ENCODE results near the gene TTC27. TPM values are rescaled to one million over a fixed set of nuclear protein-coding genes. Genes with fewer than 3 reads are reported as not detected.

The TTC27 gene
- total and polyA plus RNA-seq, 9 donors = 9.9 to 21.2 (median 15.3) TPM

DNA sequence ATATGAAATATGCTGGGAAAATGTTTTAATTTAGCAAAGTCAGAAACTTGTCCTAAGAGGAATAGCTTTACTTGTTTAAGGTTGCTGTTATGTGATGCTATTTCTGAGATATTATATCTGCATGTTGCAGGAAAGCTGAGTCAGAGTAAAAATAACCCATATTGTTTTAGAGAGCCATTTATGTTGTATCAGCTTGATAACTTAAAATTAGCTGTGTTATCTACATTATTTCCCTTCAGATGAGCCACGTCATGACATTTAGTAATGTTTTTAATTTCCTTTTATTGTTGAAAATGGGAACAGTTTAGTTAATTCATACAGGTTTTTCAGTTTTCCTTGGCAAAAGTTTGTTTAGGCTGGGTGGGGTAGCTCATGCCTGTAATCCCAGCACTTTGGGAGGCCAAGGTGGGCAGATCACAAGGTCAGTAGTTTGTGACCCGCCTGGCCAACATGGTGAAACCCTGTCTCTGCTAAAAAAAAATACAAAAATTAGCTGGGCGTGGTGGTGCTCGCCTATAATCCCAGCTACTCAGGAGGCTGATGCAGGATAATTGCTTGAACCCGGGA is 55.8 kb downstream of the TTC27 start:
- no peak for DNase-seq
- H3K4me1 ChIP-seq (ENCODE audit: insufficient read depth) = no peaks in the 10 kb centered on the region
- intact Hi-C loops (cut with DNase I) = loop anchor here in 1 of 4 donors (2.0 kb wide), 1 partner anchor 39 kb away; no protein-coding TSS in a partner anchor
- H3K9me3 ChIP-seq = no peaks in the 10 kb centered on the region
- no peaks in the 10 kb centered on the region for H3K36me3 ChIP-seq
- H3K27me3 ChIP-seq = no peaks in the 10 kb centered on the region
- TF ChIP-seq, protein P1, sequence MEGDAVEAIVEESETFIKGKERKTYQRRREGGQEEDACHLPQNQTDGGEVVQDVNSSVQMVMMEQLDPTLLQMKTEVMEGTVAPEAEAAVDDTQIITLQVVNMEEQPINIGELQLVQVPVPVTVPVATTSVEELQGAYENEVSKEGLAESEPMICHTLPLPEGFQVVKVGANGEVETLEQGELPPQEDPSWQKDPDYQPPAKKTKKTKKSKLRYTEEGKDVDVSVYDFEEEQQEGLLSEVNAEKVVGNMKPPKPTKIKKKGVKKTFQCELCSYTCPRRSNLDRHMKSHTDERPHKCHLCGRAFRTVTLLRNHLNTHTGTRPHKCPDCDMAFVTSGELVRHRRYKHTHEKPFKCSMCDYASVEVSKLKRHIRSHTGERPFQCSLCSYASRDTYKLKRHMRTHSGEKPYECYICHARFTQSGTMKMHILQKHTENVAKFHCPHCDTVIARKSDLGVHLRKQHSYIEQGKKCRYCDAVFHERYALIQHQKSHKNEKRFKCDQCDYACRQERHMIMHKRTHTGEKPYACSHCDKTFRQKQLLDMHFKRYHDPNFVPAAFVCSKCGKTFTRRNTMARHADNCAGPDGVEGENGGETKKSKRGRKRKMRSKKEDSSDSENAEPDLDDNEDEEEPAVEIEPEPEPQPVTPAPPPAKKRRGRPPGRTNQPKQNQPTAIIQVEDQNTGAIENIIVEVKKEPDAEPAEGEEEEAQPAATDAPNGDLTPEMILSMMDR (IDR thresholded peaks at IDR 0.05) = no peak
- no peak for TF ChIP-seq EP300 (IDR thresholded peaks at IDR 0.05)
- TF ChIP-seq POLR2A (IDR thresholded peaks at IDR 0.05) = no peak
- WGBS, 3 donors = 88 to 91% (median 90%) methylated on average over 5 of the region's 5 CpGs
- H3K27ac ChIP-seq = no peak overlapping the region
- no peak overlapping the region for H3K4me3 ChIP-seq

- Histone ChIP-seq H3K4me1 (ENCODE audit: insufficient read depth) (no peaks in the 10 kb centered on the region), H3K36me3 (no peaks in the 10 kb centered on the region), H3K27ac (no peak overlapping the region), H3K9me3 (no peaks in the 10 kb centered on the region), H3K27me3 (no peaks in the 10 kb centered on the region), H3K4me3 (no peak overlapping the region)
- TF ChIP-seq EP300 (IDR thresholded peaks at IDR 0.05) (no peak), POLR2A (IDR thresholded peaks at IDR 0.05) (no peak)
- TF ChIP-seq, protein P1 (IDR thresholded peaks at IDR 0.05) = no peak
- no peak for DNase-seq
- intact Hi-C loops (cut with DNase I) = no loop called here
These were observed 60.7 kb downstream of the TTC27 start for GRCh38 chr2:32688541-32688940.

DNA sequence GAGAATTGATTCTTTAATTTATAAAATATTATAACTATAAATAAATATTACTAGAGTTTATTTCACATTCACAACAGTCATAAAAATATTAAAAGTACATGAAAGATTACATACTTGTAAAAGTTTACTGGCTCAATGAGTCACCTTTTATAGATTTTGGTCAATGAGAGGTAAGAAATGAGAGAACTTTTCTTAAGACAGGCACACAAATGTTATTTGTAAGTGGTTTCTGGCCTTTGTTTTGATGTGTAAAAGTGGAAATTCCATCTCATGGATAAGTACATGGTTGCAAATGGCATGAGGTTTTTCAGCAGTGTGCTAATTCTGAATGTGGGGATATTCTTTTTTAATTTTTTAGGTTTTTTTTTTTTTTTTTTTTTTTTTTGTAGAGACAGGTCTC is 63.8 kb downstream of the TTC27 start:
- H3K9me3 ChIP-seq = no peaks in the 10 kb centered on the region
- intact Hi-C loops (cut with DNase I) = no loop called here
- H3K27ac ChIP-seq = no peak overlapping the region
- no peaks in the 10 kb centered on the region for H3K4me1 ChIP-seq (ENCODE audit: insufficient read depth)
- no peak for DNase-seq
- no peaks in the 10 kb centered on the region for H3K27me3 ChIP-seq
- H3K36me3 ChIP-seq = no peaks in the 10 kb centered on the region
- TF ChIP-seq POLR2A (IDR thresholded peaks at IDR 0.05) (no peak), EP300 (IDR thresholded peaks at IDR 0.05) (no peak)
- TF ChIP-seq, protein P1 (IDR thresholded peaks at IDR 0.05) = no peak
- no peak overlapping the region for H3K4me3 ChIP-seq

DNA sequence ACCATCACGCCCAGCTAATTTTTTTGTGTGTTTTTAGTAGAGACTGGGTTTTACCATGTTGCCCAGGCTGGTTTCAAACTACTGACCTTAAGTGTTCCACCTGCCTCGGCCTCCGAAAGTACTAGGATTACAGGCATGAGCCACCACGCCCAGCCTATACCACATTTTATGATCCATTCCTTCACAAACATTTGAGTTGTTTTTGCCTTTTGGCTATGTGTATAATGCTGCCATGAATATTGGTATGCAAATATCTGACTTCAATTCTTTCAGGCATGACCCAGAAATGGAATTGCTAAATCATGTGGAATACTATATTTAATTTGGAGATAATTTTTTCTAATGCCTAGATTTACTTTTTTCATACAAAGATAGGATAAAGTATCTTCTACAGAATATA is 68.6 kb downstream of the TTC27 start:
- DNase-seq = no peak
- Histone ChIP-seq H3K27me3 (no peaks in the 10 kb centered on the region), H3K9me3 (no peaks in the 10 kb centered on the region), H3K4me1 (ENCODE audit: insufficient read depth) (no peaks in the 10 kb centered on the region), H3K36me3 (no peaks in the 10 kb centered on the region), H3K4me3 (no peak overlapping the region), H3K27ac (no peak overlapping the region)
- WGBS, 3 donors = 98 to 99% (median 98%) methylated on average over 4 of the region's 4 CpGs
- TF ChIP-seq EP300 (IDR thresholded peaks at IDR 0.05) = no peak
- no peak for TF ChIP-seq POLR2A (IDR thresholded peaks at IDR 0.05)
- TF ChIP-seq, protein P1 (IDR thresholded peaks at IDR 0.05) = no peak
- intact Hi-C loops (cut with DNase I) = no loop called here

Measured in ovary (tissue), 9 donors.